Measurements from ENCODE around the gene ZNF786.
"Not testable (repeated sequence)": the region's sequence is repeated elsewhere in the genome, so short reads cannot be mapped to it uniquely, and the experiment has no call there.

Gene ZNF786

DNA sequence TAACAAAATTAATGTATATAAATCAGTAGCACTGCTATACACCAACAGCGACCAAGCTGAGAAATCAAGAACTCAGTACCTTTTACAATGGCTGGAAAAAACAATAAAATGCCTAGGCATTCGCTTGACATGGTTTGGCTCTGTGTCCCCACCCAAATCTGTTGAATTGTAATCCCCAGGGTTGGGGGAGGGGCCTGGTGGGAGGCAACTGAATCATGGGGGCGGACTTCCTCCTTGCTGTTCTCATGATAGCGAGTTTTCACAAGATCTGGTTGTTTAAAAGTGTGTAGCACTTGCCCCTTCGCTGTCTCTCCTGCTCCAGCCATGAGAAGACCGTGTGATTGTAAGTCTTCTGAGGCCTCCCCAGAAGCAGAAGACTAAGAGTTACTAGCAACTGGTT lies 8.6 kb downstream of the ZNF786 start:
- DNase-seq, result no peak

DNA sequence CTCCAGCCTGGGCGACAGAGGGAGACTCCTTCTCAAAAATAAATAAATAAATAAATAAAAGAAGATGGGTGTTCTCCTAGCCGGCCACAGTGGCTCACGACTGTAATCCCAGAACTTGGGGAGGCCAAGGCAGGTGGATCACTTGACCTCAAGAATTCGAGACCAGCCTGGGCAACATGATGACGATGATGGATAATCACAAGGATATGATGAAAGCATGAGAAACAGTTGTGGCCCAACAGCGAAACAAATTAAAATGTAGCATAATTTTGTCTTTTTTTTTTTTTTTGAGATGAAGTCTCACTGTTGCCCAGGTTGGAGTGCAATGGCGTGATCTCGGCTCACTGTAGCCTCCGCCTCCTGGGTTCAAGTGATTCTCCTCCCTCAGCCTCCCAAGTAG lies 12.9 kb downstream of the ZNF786 start:
- no peak for DNase-seq

DNA sequence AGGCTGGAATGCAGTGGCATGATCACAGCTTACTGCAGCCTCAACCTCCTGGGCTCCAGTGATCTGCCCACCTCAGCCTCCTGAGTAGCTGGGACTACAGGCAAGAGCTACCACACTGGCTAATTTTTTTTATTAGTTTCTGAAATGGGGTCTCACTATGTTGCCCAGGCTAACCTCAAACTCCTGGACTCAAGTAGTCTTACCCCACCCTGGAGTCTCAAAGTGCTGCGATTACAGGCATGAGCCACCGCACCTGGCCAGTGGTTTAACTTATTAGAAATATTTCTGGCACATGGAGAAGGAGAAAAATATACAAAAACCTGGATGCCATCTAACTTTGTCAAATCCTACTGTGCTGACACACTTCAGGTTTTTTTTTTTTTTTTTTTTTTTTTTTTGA lies 15.2 kb downstream of the ZNF786 start:
- DNase-seq, result no peak

DNA sequence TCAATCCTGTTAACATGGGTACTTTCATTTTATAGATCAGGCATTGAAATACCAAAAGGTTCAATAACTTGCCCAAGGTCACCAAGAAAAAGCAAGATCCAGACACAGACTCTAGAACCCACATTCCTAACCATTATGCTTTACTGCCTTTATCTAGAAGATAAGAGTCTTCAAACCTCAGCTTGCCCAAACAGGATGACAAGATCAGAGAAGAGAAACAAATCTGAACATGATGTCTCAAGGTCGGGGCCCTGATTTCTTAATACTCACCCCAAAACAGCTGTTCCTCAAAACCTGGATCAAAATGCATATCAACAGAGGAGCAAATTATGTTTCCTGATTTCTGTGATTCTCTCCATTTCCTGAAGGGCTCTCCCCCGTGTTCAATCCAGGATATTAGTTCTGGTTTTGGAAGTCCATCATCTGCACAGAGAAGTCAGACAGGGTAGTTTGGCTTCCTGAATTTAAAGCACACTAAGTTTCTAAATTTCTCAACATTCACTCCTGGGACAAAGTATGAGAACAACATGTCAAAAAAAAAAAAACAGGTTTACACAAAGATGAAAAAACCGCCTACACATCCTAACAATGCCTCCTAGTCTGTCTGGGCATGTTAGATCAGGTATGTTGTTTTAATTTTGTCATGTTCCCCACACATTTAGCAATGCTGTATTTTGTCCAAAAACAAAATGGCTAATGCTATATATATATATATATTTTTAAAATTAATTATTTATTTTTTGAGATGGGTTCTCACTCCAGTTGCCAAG lies 16.2 kb downstream of the ZNF786 start:
- no peak for DNase-seq

DNA sequence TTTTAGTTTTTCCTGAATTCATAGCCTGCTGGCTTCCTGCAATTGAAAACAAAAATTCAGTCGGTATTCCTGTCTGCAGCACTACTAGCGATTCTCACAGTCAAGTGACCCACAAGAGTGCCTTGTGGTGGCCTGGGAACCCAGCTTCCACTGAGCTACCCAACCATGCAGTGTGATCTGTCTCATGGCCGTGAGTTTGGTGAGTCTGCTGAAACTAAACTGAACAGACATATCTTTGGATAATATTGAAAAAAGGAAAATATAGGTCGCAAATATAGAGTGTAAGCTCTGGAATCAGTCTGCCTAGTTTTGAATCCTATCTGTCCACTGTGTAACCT lies 18.1 kb downstream of the ZNF786 start:
- DNase-seq, result no peak

DNA sequence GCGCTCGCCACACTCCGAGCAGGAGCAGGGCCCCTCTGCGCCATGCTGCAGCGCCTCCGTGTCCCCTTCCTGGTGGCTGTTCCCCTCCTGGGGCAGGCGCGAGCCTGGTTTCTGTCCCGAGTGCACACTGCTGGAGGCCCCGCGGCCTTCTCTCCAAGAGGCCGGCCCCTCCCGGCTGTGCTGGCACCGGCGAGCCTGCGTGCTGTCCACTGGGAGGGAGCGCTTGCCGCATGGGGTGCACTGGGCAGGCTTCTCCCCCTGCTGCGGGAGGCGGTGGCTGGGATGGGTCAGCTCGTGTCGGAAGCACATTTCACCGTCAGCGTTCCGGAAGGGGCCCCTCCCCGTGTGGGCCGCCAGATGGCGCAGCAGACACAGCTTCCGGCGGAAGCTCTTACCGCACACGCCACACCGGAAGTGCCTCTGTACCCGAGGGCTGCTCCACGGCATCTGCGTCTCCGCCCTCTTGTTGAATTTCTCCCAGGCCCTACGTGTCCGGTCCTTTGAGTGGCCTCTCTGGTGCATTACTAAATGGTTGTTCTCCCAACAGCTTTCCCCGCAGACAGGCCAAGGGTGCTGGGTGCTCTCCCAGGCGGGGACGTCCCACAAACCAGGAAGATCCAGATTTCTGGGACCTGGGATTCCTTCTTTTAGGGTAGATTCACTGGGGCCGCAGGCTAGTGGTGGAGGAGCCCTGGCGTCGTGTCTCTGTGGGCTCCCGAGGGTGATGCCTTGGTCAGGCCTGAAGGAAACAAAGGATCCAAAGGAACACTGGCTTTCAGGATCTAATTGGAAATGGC lies 18.7 kb downstream of the ZNF786 start:
- DNase-seq, result no peak

DNA sequence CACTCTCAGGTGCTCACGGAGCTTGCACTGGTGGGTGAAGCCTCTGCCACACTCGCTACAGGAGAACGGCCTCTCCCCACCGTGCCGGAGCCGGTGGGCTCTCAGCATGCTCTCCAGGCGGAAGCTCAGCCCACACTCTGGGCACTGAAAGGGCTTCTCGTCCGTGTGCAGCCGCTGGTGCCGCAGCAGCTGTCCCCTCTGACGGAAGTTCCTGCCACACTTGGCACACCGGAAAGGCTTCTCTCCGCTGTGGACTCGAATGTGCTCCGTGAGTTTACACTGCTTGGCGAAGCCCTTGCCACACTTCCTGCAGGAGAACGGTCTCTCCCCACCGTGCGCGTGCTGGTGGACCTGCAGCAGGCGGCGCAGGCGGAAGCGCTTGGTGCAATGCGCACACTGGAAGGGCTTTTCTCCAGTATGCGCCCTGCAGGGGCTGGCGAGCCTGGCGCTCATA lies 19.3 kb downstream of the ZNF786 start:
- no peak for DNase-seq

DNA sequence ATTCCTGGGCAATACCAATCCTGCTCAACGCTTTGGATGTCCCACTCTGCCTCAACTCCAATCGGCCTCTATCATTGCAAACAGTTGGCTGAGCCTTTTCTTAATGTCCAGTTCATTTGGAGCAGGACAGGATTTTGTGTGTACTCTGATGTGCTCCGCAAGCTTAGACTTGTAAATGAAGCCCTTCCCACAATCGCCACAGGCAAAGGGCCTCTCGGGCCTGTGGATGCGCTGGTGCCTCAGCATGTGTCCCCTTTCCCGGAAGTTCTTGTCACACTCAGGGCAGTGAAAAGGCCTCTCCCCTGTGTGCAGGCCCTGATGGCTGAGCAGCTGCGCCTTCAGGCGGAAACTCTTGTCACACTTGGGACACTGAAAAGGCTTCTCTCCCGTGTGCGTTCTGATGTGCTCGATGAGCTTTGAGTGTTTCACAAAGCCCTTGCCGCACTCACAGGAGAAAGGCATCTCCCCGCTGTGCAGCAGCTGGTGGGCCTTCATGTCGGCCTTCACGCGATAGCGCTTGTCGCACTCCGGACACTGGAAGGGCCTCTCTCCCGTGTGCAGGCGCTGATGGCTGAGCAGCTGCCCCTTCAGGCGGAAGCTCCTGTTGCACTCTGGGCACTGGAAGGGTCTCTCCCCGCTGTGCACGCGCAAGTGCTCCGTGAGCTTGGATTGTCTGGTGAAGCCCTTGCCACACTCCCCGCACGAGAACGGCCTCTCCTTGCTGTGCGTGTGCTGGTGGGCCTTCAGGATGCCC lies 20.0 kb downstream of the ZNF786 start:
- DNase-seq, result no peak

DNA sequence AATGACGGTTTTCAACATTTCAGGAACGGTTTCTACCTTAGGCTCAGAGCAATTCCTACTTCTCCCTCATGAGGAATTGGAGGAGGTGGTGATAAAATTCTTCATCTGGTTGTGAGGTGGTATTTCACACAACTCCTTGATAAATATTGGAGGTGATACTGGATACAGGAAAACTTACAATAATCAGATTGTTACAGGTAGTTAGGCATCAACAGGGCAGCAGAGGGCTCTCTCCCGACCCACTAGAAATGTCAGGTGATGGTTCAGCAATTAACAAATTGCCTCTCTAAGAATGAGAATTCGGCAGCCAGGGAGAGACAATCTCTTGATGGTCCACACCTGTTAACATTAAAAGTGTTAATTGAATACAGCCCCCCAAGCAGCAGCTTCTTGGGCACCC lies 22.6 kb downstream of the ZNF786 start:
- DNase-seq, result peak; percentile 3

DNA sequence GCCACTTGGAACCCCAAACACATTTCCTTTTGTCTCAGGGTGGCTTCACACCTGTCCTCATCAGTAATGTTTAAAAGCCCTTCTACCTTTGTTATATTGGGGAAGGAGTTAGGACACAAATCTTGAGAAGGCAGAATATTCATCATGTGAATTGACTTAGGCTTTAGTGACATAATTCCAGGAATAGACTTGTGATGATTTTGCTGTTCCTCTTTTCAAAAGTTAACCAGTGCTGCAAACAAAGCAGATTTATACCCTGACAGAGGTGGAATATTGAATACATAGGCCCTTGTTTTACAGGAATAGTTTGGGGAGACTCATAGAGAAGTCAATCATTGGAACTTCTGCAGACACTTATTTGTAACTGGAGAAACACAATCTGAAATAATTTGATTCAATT lies 27.0 kb downstream of the ZNF786 start:
- peak; percentile 0 for DNase-seq

DNA sequence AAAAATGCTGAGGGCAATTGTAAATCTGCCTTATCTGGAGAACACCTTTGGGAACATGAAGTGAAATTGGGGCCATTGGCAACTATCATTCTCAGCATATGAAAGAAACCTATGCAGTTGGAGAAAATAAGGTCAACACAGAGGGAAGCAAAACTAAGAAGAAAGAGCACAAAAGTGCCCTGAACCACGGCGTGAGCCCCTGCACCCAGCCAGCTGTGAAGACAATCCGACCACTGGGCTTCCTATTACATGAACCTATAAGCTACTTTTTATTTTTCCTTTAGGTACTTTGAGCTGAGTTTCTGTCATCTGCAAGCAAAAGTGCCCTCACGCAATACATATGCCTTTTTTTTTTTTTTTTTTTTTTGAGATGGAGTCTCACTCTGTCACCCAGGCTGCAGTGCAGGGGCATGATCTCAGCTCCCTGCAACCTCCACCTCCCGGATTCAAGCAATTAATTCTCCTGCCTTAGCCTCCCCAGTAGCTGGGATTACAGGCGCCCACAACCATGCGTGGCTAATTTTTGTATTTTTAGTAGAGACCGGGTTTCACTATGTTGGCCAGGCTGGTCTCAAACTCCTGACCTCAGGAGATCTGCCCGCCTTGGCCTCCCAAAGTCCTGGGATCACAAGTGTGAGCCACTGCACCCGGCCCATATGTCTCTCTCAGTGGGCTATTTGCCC lies 28.2 kb downstream of the ZNF786 start:
- not testable (repeated sequence) for DNase-seq

DNA sequence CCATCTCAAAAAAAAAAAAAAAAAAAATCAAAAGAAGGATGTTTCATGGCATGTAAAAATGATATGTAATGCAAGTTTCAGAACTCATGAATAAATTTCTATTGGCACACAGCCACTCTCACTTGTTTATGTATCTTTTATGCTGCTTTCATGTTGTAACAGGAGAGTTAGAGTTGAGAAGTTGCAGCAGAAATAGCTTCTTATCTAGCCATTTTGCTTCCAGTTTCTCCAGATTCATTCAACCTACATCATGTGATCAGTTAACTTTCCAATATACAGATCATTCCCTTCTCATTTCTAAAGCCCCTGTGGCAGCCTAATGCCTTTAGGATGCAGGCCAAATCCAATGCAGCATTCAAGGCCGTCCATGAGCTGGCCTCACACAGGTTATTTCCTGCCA lies 30.4 kb downstream of the ZNF786 start:
- no peak for DNase-seq

DNA sequence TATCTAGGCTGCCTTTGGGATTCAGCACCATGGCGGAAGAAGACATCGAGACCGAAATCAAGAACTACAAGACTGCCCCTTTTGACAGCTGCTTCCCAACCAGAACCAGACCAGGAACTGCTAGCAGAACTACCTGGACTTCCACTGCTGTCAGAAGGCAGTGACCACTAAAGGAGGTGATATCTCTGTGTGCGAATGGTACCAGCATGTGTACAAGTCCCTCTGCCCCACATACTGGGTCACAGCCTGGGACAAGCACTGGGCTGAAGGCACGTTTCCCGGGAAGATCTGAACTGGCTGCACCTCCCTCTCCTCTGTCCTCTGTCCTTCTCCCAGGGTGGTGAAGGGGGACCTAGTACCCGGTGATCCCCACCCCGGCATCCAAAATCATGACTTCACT lies 36.6 kb downstream of the ZNF786 start:
- DNase-seq, result no peak

DNA sequence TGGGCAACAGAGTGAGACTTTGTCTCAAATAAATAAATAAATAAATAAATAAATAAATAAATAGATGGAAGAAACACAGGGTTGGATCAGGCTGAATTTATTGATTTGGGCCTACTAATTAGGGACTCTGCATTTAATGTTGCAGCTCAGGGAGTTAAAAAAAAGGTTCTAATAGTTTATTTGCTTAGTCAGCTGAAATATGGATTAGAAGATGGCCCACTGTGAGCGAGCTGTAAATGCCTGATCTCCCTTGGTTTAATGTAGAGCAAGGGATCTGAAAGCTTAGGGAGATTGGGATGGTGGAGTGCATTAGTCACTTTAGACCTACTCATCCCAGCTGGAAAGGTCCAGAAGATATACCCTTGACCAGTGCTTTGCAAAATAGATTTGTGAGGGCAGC lies 37.1 kb downstream of the ZNF786 start:
- no peak for DNase-seq

DNA sequence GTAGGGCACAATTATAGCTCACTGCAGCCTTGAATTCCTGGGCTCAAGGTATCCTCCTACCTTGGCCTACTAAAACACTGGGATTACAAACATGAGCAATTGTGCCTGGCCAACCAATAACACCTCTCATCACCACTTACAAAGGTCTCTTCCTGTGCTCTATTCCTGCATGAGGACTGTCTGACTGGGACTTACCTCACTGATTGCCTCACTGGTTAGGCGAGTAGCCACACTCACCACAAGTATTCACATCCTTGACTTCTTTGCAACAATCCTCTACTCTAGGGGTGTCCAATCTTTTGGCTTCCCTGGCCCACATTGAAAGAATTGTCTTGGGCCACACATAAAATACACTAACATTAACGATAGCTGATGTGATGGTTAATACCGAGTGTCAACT lies 39.6 kb downstream of the ZNF786 start:
- DNase-seq, result no peak

DNA sequence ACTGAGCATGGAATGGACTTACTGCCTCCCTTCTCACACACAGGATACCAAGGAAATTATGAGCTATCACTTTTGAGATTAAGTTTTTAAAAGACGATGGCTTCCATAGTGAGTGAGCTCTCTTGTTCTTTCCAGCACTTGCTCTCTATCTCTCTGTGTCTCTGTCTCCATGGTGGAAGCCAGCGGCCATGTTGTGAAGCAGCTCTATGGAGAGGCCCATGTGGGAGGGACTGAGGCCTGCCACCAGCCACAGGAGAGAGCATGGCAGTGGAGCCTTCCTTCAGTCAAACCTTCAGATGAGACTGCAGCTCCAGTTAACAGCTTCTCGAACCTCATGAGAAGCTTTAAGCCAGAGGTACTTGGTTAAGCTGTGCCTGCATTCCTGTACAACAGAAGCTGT lies 41.7 kb downstream of the ZNF786 start:
- no peak for DNase-seq

DNA sequence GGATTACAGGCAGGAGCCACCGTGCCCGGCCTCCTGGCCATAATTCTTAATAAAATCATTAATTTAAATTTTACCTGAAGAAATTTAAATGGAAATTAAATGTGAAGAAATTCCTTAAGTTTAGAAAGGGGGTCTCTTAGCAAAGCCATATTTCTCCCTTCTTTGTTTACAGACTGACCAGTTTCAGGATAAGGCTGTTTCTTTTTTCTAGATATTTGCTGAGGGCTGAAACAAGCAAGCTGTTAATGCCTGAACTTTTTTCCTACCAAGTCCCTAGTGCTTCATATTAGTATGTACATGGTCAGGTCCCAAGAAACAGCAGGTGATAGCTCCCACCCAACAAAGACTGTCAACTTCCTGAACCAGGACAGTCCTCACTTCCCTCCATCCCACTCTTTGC lies 44.1 kb downstream of the ZNF786 start:
- DNase-seq, result no peak

DNA sequence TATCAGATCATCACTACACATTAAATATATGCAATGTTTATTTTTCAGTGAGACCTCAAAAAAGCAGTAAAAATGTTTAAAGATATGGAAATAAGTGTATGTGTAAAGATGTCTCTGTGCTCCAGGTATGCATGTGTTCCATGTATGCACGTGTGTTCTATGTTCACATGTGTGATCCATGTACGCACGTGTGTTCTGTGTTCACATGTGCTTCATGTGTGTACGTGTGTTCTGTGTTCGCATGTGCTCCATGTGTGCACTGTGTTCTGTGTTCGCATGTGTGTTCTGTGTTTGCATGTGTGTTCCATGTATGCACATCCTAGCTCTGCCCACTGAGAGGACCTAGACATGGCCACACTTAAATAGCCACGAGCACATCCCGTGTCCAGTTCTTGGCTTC lies 46.6 kb downstream of the ZNF786 start:
- DNase-seq, result no peak

DNA sequence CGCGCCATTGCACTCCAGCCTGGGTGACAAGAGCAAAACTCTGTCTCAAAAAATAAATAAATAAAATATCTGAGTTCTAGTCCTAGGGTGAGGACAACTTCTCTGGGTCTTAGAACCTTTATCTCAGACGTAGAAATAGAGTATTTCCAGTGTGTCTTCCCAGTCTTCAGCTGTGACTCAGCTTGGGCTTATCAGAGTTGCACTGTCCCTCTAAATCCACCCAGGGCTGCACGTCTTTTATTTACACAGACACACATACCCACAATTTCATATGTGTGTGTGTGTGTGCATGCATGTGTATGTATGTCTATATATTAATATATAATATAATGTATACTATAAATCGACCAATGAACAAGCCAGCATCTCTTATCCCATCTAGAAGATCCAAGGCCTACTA lies 49.2 kb downstream of the ZNF786 start:
- no peak for DNase-seq

DNA sequence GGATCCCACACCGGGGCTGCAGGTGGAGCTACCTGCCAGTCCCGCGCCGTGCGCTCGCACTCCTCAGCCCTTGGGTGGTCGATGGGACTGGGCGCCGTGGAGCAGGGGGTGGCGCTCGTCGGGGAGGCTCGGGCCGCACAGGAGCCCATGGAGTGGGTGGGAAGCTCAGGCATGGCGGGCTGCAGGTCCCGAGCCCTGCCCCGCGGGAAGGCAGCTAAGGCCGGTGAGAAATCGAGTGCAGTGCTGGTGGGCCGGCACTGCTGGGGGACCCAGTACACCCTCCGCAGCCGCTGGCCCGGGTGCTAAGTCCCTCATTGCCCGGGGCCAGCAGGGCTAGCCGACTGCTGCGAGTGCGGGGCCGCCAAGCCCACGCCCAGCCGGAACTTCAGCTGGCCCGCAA lies 51.9 kb downstream of the ZNF786 start:
- not testable (repeated sequence) for DNase-seq

DNA sequence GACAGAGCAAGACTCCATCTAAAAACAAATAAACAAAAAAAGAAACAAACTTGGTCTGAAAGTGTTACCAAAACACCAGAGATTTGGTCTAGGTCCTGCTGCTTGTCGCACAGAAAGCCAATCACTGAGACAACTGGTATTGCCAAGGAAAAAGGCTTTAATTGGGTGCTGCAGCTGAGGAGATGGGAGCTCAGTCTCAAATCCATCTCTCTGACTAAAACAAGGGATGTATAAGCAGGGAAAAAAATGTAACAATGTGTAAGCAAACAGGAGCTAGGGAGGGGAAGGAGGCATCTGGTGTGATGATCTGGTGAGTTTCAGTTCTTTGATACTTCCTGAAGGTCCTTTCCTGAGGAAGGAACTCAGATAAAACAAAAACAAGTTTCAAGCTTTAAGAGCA lies 53.8 kb downstream of the ZNF786 start:
- DNase-seq, result no peak

DNA sequence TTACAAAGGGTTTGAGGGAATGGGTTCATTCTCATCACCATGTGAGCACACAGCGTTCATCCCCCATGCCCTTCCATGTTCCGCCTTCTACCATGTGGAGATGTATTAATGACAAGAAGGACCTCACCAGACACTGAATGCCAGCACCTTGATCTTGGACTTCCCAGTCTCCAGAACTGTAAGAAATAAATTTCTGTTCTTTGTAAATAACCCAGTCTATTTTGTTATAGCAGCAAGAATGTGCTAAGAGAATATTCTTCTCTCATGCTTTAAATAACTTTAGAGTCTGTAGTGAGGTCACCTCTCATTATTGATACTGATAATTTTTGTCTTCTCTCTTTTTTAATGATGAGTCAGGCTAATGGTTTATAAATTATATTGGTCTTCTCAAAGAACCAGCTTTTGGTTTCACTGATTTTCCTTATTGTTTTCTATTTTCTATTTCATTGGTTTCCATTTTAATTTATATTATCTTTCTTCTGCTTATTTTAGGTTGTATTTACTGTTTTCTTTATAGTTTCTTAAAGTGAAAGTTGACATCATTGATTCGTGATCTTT lies 59.1 kb downstream of the ZNF786 start:
- no peak for DNase-seq

DNA sequence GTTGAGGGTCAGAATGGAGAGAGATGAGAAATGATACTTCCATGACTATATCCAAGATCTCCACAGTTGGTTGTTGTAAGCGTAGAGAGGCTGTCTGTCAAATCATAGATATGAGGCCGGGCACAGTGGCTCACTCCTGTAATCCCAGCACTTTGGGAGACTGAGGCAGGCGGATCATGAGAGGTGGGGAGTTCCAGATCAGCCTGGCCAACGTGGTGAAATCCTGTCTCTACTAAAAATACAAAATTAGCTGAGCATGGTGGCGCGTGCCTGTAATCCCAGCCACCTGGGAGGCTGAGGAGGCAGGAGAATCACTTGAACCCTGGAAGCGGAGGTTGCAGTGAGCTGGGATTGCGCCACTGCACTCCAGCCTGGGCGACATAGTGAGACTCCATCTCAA lies 60.1 kb downstream of the ZNF786 start:
- not testable (repeated sequence) for DNase-seq

All from NCI-H146 (cell line).